Measurements from ENCODE around the gene RELT. TPM values are rescaled to one million over a fixed set of nuclear protein-coding genes. Genes with fewer than 3 reads are reported as not detected.

The RELT gene
- total RNA-seq, result 5.1 TPM

GRCh38 chr11:73376160-73376802 is at the start of gene RELT:
TSS of gene RELT (plus strand) at chr11:73376399. CDS start at chr11:73389137, 12,738 bp downstream.

Other genes with a start within 250 kb of the RELT start
- 66.2 TPM for gene FCHSD2, start 234.1 kb upstream of the RELT start, total RNA-seq
- gene P2RY2, start 158.1 kb upstream of the RELT start, total RNA-seq, result not detected
- gene P2RY6, start 104.1 kb upstream of the RELT start, total RNA-seq, result 0.92 TPM
- 38.3 TPM for gene ARHGEF17, start 68.1 kb upstream of the RELT start, total RNA-seq
- 95.0 TPM for gene FAM168A, start 221.7 kb downstream of the RELT start, total RNA-seq